ENCODE data around the gene SNX20. TPM values are rescaled to one million over a fixed set of nuclear protein-coding genes. Genes with fewer than 3 reads are reported as not detected.

Gene SNX20
- total and polyA plus RNA-seq, 4 donors = 0.61 to 1.1 (median 0.67) TPM

DNA sequence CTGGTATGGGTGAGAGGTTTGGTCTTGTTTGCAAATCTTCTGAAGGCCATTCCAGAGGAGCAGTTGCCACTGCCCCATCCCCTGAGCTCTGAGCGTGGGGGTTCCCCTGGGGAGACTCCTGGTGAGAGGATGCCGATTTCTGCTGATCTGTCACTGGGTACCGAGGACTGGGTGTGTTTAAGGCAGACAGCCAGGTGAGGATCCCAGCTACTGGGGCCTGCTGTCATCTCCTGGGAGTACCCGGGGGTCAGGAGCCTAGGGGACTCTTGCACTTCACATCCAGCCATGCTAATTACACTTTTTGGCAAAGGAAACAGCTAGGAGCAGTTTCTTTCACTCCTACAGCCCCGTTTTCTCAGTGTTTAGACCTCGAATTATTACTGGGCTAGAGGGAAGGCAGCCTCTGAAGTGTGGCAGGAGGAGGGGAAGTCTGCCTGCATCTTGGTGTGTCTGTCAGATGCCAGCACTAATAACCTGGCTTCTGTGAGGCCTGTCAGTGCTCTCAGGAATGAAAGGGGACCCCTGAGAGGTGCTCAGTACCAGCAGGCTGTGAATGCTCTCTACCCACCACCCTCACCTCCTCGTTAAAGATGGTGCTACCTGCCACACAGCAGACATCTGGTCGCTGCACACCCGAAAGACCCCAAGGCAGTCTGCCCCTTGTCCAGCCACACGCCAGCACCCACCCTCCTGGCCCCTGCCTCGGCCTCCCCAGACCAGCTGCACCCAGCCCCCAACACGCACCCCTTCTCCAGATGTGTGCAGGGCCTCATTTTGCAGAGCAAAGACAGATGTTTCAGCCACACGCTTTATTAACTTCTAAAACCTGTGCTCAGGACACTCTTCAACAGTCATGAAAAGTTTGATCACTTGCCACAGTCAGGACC is 43.2 kb downstream of the SNX20 start:
- Histone ChIP-seq H3K27ac (ENCODE audit: low read depth, low read length) (no peak overlapping the region), H3K4me3 (ENCODE audit: low read depth, low read length) (no peak overlapping the region), H3K36me3 (ENCODE audit: control insufficient read depth, insufficient read depth, low read length) (peaks cover 27% of the 10 kb centered on the region), H3K4me1 (ENCODE audit: control insufficient read depth, insufficient read depth, low read length) (no peaks in the 10 kb centered on the region), H3K27me3 (ENCODE audit: control insufficient read depth, insufficient read depth, low read length) (no peaks in the 10 kb centered on the region), H3K9me3 (ENCODE audit: control insufficient read depth, insufficient read depth, low read length) (no peaks in the 10 kb centered on the region)
- no peak for DNase-seq (ENCODE audit: low read depth in 4 of 6, low spot score in 6 of 6)
- 89% methylated on average over 12 of the region's 13 CpGs for WGBS (ENCODE audit: insufficient coverage)

DNA sequence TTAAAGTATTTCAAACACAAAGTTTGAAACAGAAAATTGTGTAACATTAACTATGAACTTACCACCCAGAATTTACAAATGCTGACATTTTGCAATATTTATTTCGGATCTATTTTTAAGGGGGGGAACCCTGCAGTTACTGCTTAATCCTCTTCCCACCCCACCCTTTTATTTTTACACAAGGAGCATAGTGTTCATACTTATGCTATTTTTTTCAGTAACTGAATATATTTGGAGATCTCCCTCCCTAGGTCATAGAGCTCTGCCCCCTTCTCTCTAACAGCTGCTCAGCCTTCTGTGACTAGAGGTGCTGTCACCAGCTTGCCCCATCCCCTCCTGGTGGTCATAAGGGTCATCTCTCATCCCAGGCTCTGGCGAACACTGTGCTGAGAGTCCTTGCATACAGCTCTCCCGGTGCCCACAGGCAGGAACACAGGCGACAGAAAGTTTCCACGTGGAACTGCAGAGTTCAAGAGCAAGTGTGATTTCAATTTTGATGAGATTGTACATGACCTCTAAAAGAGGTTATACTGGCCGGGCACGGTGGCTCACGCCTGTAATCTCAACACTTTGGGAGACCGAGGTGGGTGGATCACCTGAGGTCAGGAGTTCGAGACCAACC is 44.2 kb downstream of the SNX20 start:
- H3K27ac ChIP-seq (ENCODE audit: low read depth, low read length) = no peak overlapping the region
- H3K36me3 ChIP-seq (ENCODE audit: control insufficient read depth, insufficient read depth, low read length) = peaks cover 31% of the 10 kb centered on the region
- DNase-seq (ENCODE audit: low read depth in 4 of 6, low spot score in 6 of 6) = no peak
- H3K9me3 ChIP-seq (ENCODE audit: control insufficient read depth, insufficient read depth, low read length) = no peaks in the 10 kb centered on the region
- no peaks in the 10 kb centered on the region for H3K27me3 ChIP-seq (ENCODE audit: control insufficient read depth, insufficient read depth, low read length)
- H3K4me3 ChIP-seq (ENCODE audit: low read depth, low read length) = no peak overlapping the region
- no peaks in the 10 kb centered on the region for H3K4me1 ChIP-seq (ENCODE audit: control insufficient read depth, insufficient read depth, low read length)
- 93% methylated on average over 9 of the region's 10 CpGs for WGBS (ENCODE audit: insufficient coverage)

GRCh38 chr16:50635505-50636392 is 45.4 kb downstream of the SNX20 start:
- 81% methylated on average over 14 of the region's 17 CpGs for WGBS (ENCODE audit: insufficient coverage)
- no peaks in the 10 kb centered on the region for H3K4me1 ChIP-seq (ENCODE audit: control insufficient read depth, insufficient read depth, low read length)
- H3K36me3 ChIP-seq (ENCODE audit: control insufficient read depth, insufficient read depth, low read length) = peaks cover 37% of the 10 kb centered on the region

DNA sequence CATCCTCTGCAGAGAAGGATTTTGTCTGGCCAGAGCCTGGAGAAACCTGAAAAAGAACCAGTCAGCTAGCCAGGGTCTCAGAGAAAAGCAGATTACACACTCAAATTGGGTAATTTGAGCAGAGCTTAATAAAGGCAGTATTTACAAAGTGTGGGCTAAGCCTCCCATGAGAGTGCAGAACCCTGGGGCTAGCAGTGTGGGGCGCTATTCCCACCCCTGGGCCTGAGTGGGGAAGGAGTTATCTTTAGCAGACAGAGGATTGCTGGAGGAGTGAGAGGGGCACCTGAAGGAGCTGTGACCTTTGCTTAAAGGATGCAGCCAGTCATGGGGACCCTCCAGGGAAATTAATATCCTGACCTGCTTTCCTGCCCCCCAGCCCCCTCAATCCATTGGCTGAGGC is 46.2 kb downstream of the SNX20 start:
- Histone ChIP-seq H3K27ac (ENCODE audit: low read depth, low read length) (no peak overlapping the region), H3K4me3 (ENCODE audit: low read depth, low read length) (no peak overlapping the region), H3K4me1 (ENCODE audit: control insufficient read depth, insufficient read depth, low read length) (no peaks in the 10 kb centered on the region), H3K27me3 (ENCODE audit: control insufficient read depth, insufficient read depth, low read length) (no peaks in the 10 kb centered on the region), H3K9me3 (ENCODE audit: control insufficient read depth, insufficient read depth, low read length) (no peaks in the 10 kb centered on the region), H3K36me3 (ENCODE audit: control insufficient read depth, insufficient read depth, low read length) (peaks cover 45% of the 10 kb centered on the region)
- DNase-seq (ENCODE audit: low read depth in 4 of 6, low spot score in 6 of 6) = no peak
- WGBS (ENCODE audit: insufficient coverage) = 89% methylated on average over 1 of the region's 1 CpG

More at GRCh38 chr16:50635505-50636392, 45.4 kb downstream of the SNX20 start:
- no peak overlapping the region for H3K27ac ChIP-seq (ENCODE audit: low read depth, low read length)
- H3K9me3 ChIP-seq (ENCODE audit: control insufficient read depth, insufficient read depth, low read length) = no peaks in the 10 kb centered on the region
- H3K27me3 ChIP-seq (ENCODE audit: control insufficient read depth, insufficient read depth, low read length) = no peaks in the 10 kb centered on the region
- H3K4me3 ChIP-seq (ENCODE audit: low read depth, low read length) = no peak overlapping the region
- DNase-seq (ENCODE audit: low read depth in 4 of 6, low spot score in 6 of 6) = no peak

DNA sequence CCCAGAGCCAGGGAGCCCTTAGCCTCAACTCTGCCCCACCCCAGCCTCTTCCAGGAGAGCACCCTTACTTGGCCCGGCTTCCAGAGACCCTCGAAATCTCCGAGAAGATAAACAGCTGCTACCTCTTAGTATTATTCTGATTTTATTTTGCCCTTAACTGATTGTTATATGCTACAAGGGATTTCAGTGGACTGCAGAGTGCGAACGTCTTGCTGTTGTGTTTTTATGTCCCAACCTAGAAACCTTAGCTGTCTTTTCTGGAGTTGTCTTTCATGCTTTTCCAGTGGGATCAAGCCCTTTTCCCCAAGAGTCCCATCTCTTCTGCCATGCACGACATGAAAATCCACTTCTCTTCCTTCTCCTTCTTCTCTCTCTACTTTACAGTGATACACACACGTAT is 47.0 kb downstream of the SNX20 start:
- Histone ChIP-seq H3K4me1 (ENCODE audit: control insufficient read depth, insufficient read depth, low read length) (no peaks in the 10 kb centered on the region), H3K4me3 (ENCODE audit: low read depth, low read length) (no peak overlapping the region), H3K27me3 (ENCODE audit: control insufficient read depth, insufficient read depth, low read length) (no peaks in the 10 kb centered on the region), H3K9me3 (ENCODE audit: control insufficient read depth, insufficient read depth, low read length) (no peaks in the 10 kb centered on the region), H3K27ac (ENCODE audit: low read depth, low read length) (no peak overlapping the region), H3K36me3 (ENCODE audit: control insufficient read depth, insufficient read depth, low read length) (peaks cover 51% of the 10 kb centered on the region)
- WGBS (ENCODE audit: insufficient coverage) = 81% methylated on average over 3 of the region's 7 CpGs
- no peak for DNase-seq (ENCODE audit: low read depth in 4 of 6, low spot score in 6 of 6)

DNA sequence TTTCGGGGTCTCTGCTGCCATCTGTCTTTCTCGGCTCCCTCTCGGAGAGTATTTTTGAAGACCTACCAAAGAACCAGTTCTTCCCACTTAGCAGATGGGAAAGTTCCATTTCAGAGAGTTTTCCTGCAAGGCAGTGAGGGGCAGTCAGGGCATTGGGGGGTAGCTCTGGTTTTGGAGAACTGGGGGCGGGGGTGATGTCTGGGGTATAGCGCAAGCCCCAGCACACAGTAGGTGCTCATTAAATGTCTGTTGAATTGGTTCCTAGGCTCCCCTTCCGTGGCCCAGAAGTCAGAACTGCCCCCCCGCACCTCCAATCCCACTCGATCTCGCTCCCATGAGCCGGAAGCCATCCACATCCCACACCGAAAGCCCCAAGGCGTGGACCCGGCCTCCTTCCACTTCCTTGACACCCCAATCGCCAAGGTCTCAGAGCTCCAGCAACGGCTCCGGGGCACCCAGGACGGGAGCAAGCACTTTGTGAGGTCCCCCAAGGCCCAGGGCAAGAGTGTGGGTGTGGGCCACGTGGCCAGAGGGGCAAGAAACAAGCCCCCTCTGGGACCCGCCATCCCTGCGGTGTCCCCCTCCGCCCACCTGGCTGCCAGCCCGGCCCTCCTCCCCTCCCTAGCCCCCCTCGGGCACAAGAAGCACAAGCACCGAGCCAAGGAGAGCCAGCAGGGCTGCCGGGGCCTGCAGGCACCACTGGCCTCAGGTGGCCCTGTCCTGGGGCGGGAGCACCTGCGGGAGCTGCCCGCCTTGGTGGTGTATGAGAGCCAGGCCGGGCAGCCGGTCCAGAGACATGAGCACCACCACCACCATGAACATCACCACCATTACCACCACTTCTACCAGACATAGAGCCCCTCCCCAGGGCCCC is 47.9 kb downstream of the SNX20 start:
- DNase-seq (ENCODE audit: low read depth in 4 of 6, low spot score in 6 of 6) = no peak
- Histone ChIP-seq H3K9me3 (ENCODE audit: control insufficient read depth, insufficient read depth, low read length) (no peaks in the 10 kb centered on the region), H3K27ac (ENCODE audit: low read depth, low read length) (no peak overlapping the region), H3K4me1 (ENCODE audit: control insufficient read depth, insufficient read depth, low read length) (no peaks in the 10 kb centered on the region), H3K36me3 (ENCODE audit: control insufficient read depth, insufficient read depth, low read length) (peaks cover 52% of the 10 kb centered on the region), H3K27me3 (ENCODE audit: control insufficient read depth, insufficient read depth, low read length) (no peaks in the 10 kb centered on the region), H3K4me3 (ENCODE audit: low read depth, low read length) (no peak overlapping the region)
- 88% methylated on average over 21 of the region's 30 CpGs for WGBS (ENCODE audit: insufficient coverage)

DNA sequence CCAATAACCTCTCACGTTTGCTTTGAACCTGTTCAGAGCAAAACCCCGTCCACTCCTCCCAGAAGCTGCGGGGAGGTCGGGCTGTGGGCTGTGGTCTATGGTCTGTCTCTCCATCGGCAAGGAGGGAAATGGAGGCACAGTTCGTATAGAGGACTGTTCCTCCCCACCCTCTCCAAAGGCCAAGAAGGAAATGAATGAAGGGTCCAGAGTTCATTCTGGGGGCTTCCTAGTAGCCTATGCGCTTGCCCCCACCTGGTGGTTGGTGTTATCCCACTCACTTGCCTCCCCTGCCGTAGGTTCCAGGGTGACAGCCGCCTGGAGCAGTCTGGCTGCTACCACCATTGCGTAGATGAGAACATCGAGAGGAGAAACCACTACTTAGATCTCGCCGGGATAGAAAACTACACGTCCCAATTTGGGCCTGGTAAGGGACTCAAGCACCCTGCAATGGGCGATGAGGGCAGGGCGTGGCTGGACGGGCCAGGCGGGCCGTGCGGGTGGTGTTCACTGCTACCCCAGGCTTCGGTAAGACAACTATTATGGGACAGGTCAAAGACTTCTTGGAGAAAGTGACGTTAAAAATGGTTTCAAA is 49.0 kb downstream of the SNX20 start:
- Histone ChIP-seq H3K27ac (ENCODE audit: low read depth, low read length) (no peak overlapping the region), H3K9me3 (ENCODE audit: control insufficient read depth, insufficient read depth, low read length) (no peaks in the 10 kb centered on the region), H3K27me3 (ENCODE audit: control insufficient read depth, insufficient read depth, low read length) (no peaks in the 10 kb centered on the region), H3K36me3 (ENCODE audit: control insufficient read depth, insufficient read depth, low read length) (peaks cover 53% of the 10 kb centered on the region), H3K4me1 (ENCODE audit: control insufficient read depth, insufficient read depth, low read length) (peaks cover 4% of the 10 kb centered on the region), H3K4me3 (ENCODE audit: low read depth, low read length) (no peak overlapping the region)
- DNase-seq (ENCODE audit: low read depth in 4 of 6, low spot score in 6 of 6) = no peak
- 94% methylated on average over 16 of the region's 22 CpGs for WGBS (ENCODE audit: insufficient coverage)

- WGBS (ENCODE audit: insufficient coverage) = 94% methylated on average over 5 of the region's 8 CpGs
- Histone ChIP-seq H3K4me3 (ENCODE audit: low read depth, low read length) (no peak overlapping the region), H3K9me3 (ENCODE audit: control insufficient read depth, insufficient read depth, low read length) (no peaks in the 10 kb centered on the region), H3K4me1 (ENCODE audit: control insufficient read depth, insufficient read depth, low read length) (peaks cover 5% of the 10 kb centered on the region), H3K27me3 (ENCODE audit: control insufficient read depth, insufficient read depth, low read length) (no peaks in the 10 kb centered on the region), H3K36me3 (ENCODE audit: control insufficient read depth, insufficient read depth, low read length) (peaks cover 55% of the 10 kb centered on the region), H3K27ac (ENCODE audit: low read depth, low read length) (no peak overlapping the region)
- no peak for DNase-seq (ENCODE audit: low read depth in 4 of 6, low spot score in 6 of 6)
These were observed 49.7 kb downstream of the SNX20 start for GRCh38 chr16:50631249-50631984.

All from spinal cord (tissue), 10 donors.